H1 (cell line): Measurements from ENCODE around the gene CHCHD1. TPM values are rescaled to one million over a fixed set of nuclear protein-coding genes. Genes with fewer than 3 reads are reported as not detected.

ENCODE experiments used
- CTCF ChIA-PET: fragments of 300-600 bp; sonication (Branson Sonifier 250); formaldehyde crosslinking; loops from one replicate; lab custom pipeline; 2021; ENCODE audit not compliant: partially characterized antibody; lab: Charles Lee
- POLR2A ChIA-PET: fragments of 300-600 bp; sonication (Branson Sonifier 250); formaldehyde crosslinking; loops from one replicate; lab custom pipeline; 2021; ENCODE audit warnings: inconsistent platforms; ENCODE audit not compliant: partially characterized antibody; lab: Charles Lee
- DNase-seq, 2 experiments: peaks; one replicate each; pipeline versions ENCODE4 v3.0.0 to v3.0.0-alpha.2; 2010 to 2022; ENCODE audit warnings: low spot score in 2 of 2, low read depth in 1 of 2, mixed read lengths in 1 of 2
- FAIRE-seq: peaks from 2 replicates; lab custom pipeline; 2011; peaks lifted over from hg19 to GRCh38; lab: Jason Lieb, UNC
- H2AFZ ChIP-seq: 2 replicates; pipeline ENCODE4 v1.8.1; 2012; ENCODE audit warnings: low read length, inconsistent platforms
- H2AK5ac ChIP-seq: 2 replicates; pipeline ENCODE4 v1.6.1; 2013; ENCODE audit warnings: low read depth, low read length
- H2BK120ac ChIP-seq: replicated peaks from 2 replicates; pipeline ENCODE3; 2013; ENCODE audit warnings: low read depth, low read length, inconsistent platforms
- H2BK12ac ChIP-seq: 2 replicates; pipeline ENCODE4 v1.6.1; 2013; ENCODE audit warnings: low read depth, low read length
- H2BK15ac ChIP-seq: 2 replicates; pipeline ENCODE4 v1.6.1; 2013; ENCODE audit warnings: low read length
- H2BK20ac ChIP-seq: 2 replicates; pipeline ENCODE4 v1.6.1; 2013; ENCODE audit warnings: low read length
- H2BK5ac ChIP-seq: 2 replicates; pipeline ENCODE4 v1.6.1; 2013; ENCODE audit warnings: low read depth, low read length
- H3K14ac ChIP-seq: 2 replicates; pipeline ENCODE4 v1.6.1; 2013; ENCODE audit warnings: inconsistent platforms; ENCODE audit not compliant: insufficient read length
- H3K18ac ChIP-seq: 2 replicates; pipeline ENCODE4 v1.6.1; 2013; ENCODE audit warnings: low read length; ENCODE audit errors: extremely low read depth
- H3K23ac ChIP-seq: 2 replicates; pipeline ENCODE4 v1.6.1; 2013; ENCODE audit warnings: inconsistent platforms; ENCODE audit not compliant: insufficient read length
- H3K23me2 ChIP-seq: 2 replicates; pipeline ENCODE4 v1.6.1; 2013; ENCODE audit warnings: low read depth, low read length
- H3K27ac ChIP-seq: 2 replicates; pipeline ENCODE4 v1.6.1; 2011; ENCODE audit warnings: low read depth, low read length, inconsistent platforms
- H3K27me3 ChIP-seq, 4 experiments: replicated peaks in 1 of 4; 1 replicate in 1 of 4; 2 replicates in 3 of 4; pipeline versions ENCODE4 v1.6.1 to v1.8.1; 2011 to 2013; ENCODE audit warnings: low read length in 3 of 4, mild to moderate bottlenecking in 3 of 4, inconsistent platforms in 2 of 4, mixed read lengths in 2 of 4, moderate library complexity in 1 of 4; ENCODE audit not compliant: control insufficient read depth in 3 of 4, insufficient read depth in 3 of 4; ENCODE audit errors: extremely low read depth in 1 of 4
- H3K36me3 ChIP-seq, 4 experiments: 2 replicates each; pipeline versions ENCODE4 v1.6.1 to v1.8.1; 2011 to 2013; ENCODE audit warnings: mild to moderate bottlenecking in 4 of 4, low read length in 3 of 4, moderate library complexity in 2 of 4, control low read depth in 1 of 4, inconsistent platforms in 1 of 4; ENCODE audit not compliant: insufficient read depth in 4 of 4, control insufficient read depth in 2 of 4
- H3K4ac ChIP-seq: replicated peaks from 2 replicates; pipeline ENCODE3; 2013; ENCODE audit warnings: low read length, low read depth, mixed read lengths, inconsistent platforms; ENCODE audit not compliant: insufficient read length
- H3K4me1 ChIP-seq, 4 experiments: replicated peaks in 1 of 4; 1 replicate in 1 of 4; 2 replicates in 3 of 4; pipeline versions ENCODE4 v1.6.1 to v1.8.1; 2011 to 2013; ENCODE audit warnings: low read length in 3 of 4, inconsistent platforms in 2 of 4, mixed read lengths in 1 of 4; ENCODE audit not compliant: insufficient read depth in 4 of 4, control insufficient read depth in 3 of 4
- H3K4me2 ChIP-seq, 2 experiments: 2 replicates each; pipeline versions ENCODE4 v1.6.1 to v1.8.1; 2011 to 2013; ENCODE audit warnings: low read depth in 2 of 2, low read length in 2 of 2, control low read depth in 1 of 2, inconsistent platforms in 1 of 2, mild to moderate bottlenecking in 1 of 2; ENCODE audit not compliant: insufficient read depth in 1 of 2
- H3K4me3 ChIP-seq, 4 experiments: fragments of 200-600, 300-600 bp in 1 of 4; sonication (generic), shearing (Covaris generic), sonication (Bioruptor Twin) in 1 of 4; 2 replicates each; pipeline versions ENCODE4 v1.5.1 to v1.8.1; 2011 to 2016; ENCODE audit warnings: low read length in 4 of 4, low read depth in 3 of 4, control low read depth in 2 of 4, inconsistent platforms in 2 of 4, mild to moderate bottlenecking in 2 of 4, mixed read lengths in 1 of 4, moderate library complexity in 1 of 4; ENCODE audit not compliant: insufficient read depth in 2 of 4; ENCODE audit errors: extremely low read depth in 1 of 4
- H3K56ac ChIP-seq: replicated peaks from 2 replicates; pipeline ENCODE3; 2013; ENCODE audit warnings: low read depth, mild to moderate bottlenecking, mixed read lengths, low read length, inconsistent platforms; ENCODE audit not compliant: insufficient read length
- H3K79me1 ChIP-seq: 2 replicates; pipeline ENCODE4 v1.6.1; 2013; ENCODE audit warnings: low read depth, low read length, control low read depth
- H3K79me2 ChIP-seq, 2 experiments: 2 replicates each; pipeline versions ENCODE4 v1.6.1 to v1.8.1; 2012 to 2013; ENCODE audit warnings: low read length in 2 of 2, mild to moderate bottlenecking in 2 of 2, inconsistent platforms in 1 of 2; ENCODE audit not compliant: insufficient read depth in 2 of 2, control insufficient read depth in 1 of 2
- H3K9ac ChIP-seq, 4 experiments: replicated peaks in 1 of 4; 1 replicate in 1 of 4; 2 replicates in 3 of 4; pipeline versions ENCODE4 v1.6.1 to v1.8.1; 2011 to 2013; ENCODE audit warnings: low read depth in 3 of 4, low read length in 3 of 4, control low read depth in 2 of 4, mild to moderate bottlenecking in 2 of 4, moderate library complexity in 2 of 4, inconsistent platforms in 1 of 4; ENCODE audit errors: extremely low read depth in 1 of 4
- H3K9me3 ChIP-seq, 2 experiments: 2 replicates each; pipeline versions ENCODE4 v1.6.1 to v1.8.1; 2012 to 2013; ENCODE audit warnings: mild to moderate bottlenecking in 2 of 2, moderate library complexity in 2 of 2, control low read depth in 1 of 2, inconsistent platforms in 1 of 2, low read depth in 1 of 2, low read length in 1 of 2, mixed read lengths in 1 of 2; ENCODE audit not compliant: insufficient read depth in 2 of 2
- H4K20me1 ChIP-seq, 2 experiments: replicated peaks in 1 of 2; 2 replicates each; pipeline versions ENCODE3 to v1.8.1; 2011 to 2013; ENCODE audit warnings: inconsistent platforms in 2 of 2, low read length in 2 of 2, mild to moderate bottlenecking in 1 of 2; ENCODE audit not compliant: insufficient read depth in 2 of 2, control insufficient read depth in 1 of 2
- H4K5ac ChIP-seq: 2 replicates; pipeline ENCODE4 v1.6.1; 2013; ENCODE audit warnings: low read length, low read depth, mixed read lengths, inconsistent platforms; ENCODE audit not compliant: insufficient read length
- H4K8ac ChIP-seq: 2 replicates; pipeline ENCODE4 v1.8.0; 2013; ENCODE audit warnings: mild to moderate bottlenecking, moderate library complexity, low read length, inconsistent platforms; ENCODE audit not compliant: insufficient read depth; ENCODE audit errors: extremely low read depth
- H4K91ac ChIP-seq: replicated peaks from 2 replicates; pipeline ENCODE3; 2013; ENCODE audit warnings: low read length, mixed read lengths, inconsistent platforms; ENCODE audit not compliant: insufficient read length
- CBX5 ChIP-seq: fragments of 300-800, 300-1000 bp; sonication (generic); IDR thresholded peaks from 2 replicates; pipeline ENCODE4 v1.7.1; 2016; ENCODE audit warnings: antibody characterized with exemption, low read length, low read depth
- CBX8 ChIP-seq: fragments of 300-800, 300-1000 bp; sonication (generic); IDR thresholded peaks from 2 replicates; pipeline ENCODE4 v1.7.1; 2016; ENCODE audit warnings: low read depth, low read length, borderline replicate concordance
- CHD1 ChIP-seq: IDR thresholded peaks from 2 replicates; pipeline ENCODE4 v1.6.1; 2012; ENCODE audit warnings: low read depth, low read length, improper control_type of control experiment
- POLR2A ChIP-seq, 2 experiments: IDR thresholded peaks; 1 replicate in 1 of 2; 2 replicates in 1 of 2; pipeline ENCODE4 v1.6.1; 2011; ENCODE audit warnings: low read depth in 2 of 2, low read length in 2 of 2, mild to moderate bottlenecking in 2 of 2; ENCODE audit errors: control extremely low read depth in 1 of 2
- POLR2AphosphoS5 ChIP-seq: IDR thresholded peaks from 2 replicates; pipeline ENCODE4 v1.6.1; 2011; ENCODE audit warnings: low read depth, low read length
- SIX5 ChIP-seq: IDR thresholded peaks from 2 replicates; pipeline ENCODE4 v1.6.1; 2011; ENCODE audit warnings: mild to moderate bottlenecking, low read depth, low read length
- USF2 ChIP-seq: IDR thresholded peaks from 2 replicates; pipeline ENCODE4 v1.6.1; 2011; ENCODE audit warnings: low read length, improper control_type of control experiment
- WGBS, 2 experiments: shearing (Covaris generic) in 1 of 2; methylation state at CpG; one replicate each; pipeline versions ENCODE4 v1.1.6 to v1.1.7; 2013 to 2015; ENCODE audit warnings: low lambda C conversion rate in 2 of 2, mixed read lengths in 2 of 2, inconsistent platforms in 1 of 2, low coverage in 1 of 2, missing lambda C conversion rate in 1 of 2; ENCODE audit not compliant: insufficient replicate concordance in 2 of 2, insufficient coverage in 1 of 2, insufficient read length in 1 of 2; ENCODE audit errors: extremely low coverage in 1 of 2, missing lambda C conversion rate in 1 of 2; 5-methylcytosine and 5-hydroxymethylcytosine counted together
- polyA plus RNA-seq, 7 experiments: library from polyadenylated mRNA; depleted of rRNA in 3 of 7; stranded (reverse) in 5 of 7; unstranded in 2 of 7; fragments of >200 nt in 5 of 7; fragments of 200-250 nt in 2 of 7; gene quantifications; 1 replicate in 5 of 7; 2 replicates in 1 of 7; 4 replicates in 1 of 7; pipeline versions ENCODE4 v1.2.1 to v1.2.3, GENCODE V29; 2011 to 2013; ENCODE audit warnings: missing spikeins in 2 of 7, mixed read lengths in 2 of 7
- total RNA-seq: library from RNA; stranded (reverse); fragmentation: NEBNext Ultra II Directional; extraction: Animal tissue kit (Norgen Biotek cat#: 25700); gene quantifications from 2 replicates; pipeline ENCODE4 v1.2.1, GENCODE V29; 2021

The CHCHD1 gene
- total and polyA plus RNA-seq, 2 of the 8 experiments (the other 6 are each of a cell fraction or from before 2014, with no cell fraction given), result 44.9 to 58.1 TPM

- FAIRE-seq (no peak), DNase-seq (no peak)
- H2AFZ ChIP-seq, result no peak overlapping the region
- CTCF ChIA-PET, result interaction anchor here (0.6 to 1.9 kb wide), 4 partner anchors 9 to 13 kb away, joined by 3 to 6 read pairs (median 4); partner anchors contain the start of gene ZSWIM8
- H3K56ac ChIP-seq, result no peak overlapping the region
- no peak overlapping the region for H2BK120ac ChIP-seq
- no peak overlapping the region for H3K4ac ChIP-seq
- POLR2A ChIA-PET, result interaction anchor here (0.9 to 12.1 kb wide), 11 partner anchors 9 to 112 kb away, joined by 3 to 137 read pairs (median 4); partner anchors contain the start of genes CHCHD1, NDST2 and PLAU
- no peak overlapping the region for H2BK12ac ChIP-seq
- H4K8ac ChIP-seq, result no peak overlapping the region
- peaks cover 5 to 39% (median 23%) of the 10 kb centered on the region in 4 experiments for H3K36me3 ChIP-seq
- no peaks in the 10 kb centered on the region for H3K79me2 ChIP-seq
- H3K23ac ChIP-seq, result no peak overlapping the region
- no peak overlapping the region for H4K91ac ChIP-seq
- no peak overlapping the region for H4K5ac ChIP-seq
- TF ChIP-seq CBX8, result no peak
- TF ChIP-seq CHD1, result no peak
- TF ChIP-seq SIX5, result no peak
- TF ChIP-seq POLR2AphosphoS5, result peak; percentile 29; the same call in 1 of the 2 replicates
- no peak for TF ChIP-seq USF2
- TF ChIP-seq POLR2A (IDR thresholded peaks at IDR 0.05; ENCODE audit: control extremely low read depth in 1 of 2, low read depth in 2 of 2, low read length in 2 of 2), result 0 out of 3 replicates have a peak, but pooled peaks of 1 of the 2 experiments have one; percentile 13
- TF ChIP-seq CBX5, result no peak
- no peaks in the 10 kb centered on the region for H3K27me3 ChIP-seq
- no peak overlapping the region for H3K4me2 ChIP-seq
- H2BK15ac ChIP-seq, result no peak overlapping the region
- 92% methylated on average over 10 of the region's 10 CpGs; no CpG with 5 or more reads in 1 of the 2 experiments for WGBS, 2 experiments
- H3K4me1 ChIP-seq, result no peaks in the 10 kb centered on the region
- no peaks in the 10 kb centered on the region for H3K23me2 ChIP-seq
- no peak overlapping the region for H2BK5ac ChIP-seq
- H2AK5ac ChIP-seq, result no peak overlapping the region
- H3K27ac ChIP-seq, result no peak overlapping the region
- H3K9ac ChIP-seq, result no peak overlapping the region
- peaks cover 0 to 10% of the 10 kb centered on the region in 2 experiments for H4K20me1 ChIP-seq
- H3K9me3 ChIP-seq, result no peaks in the 10 kb centered on the region
- H3K4me3 ChIP-seq, result no peak overlapping the region
- no peak overlapping the region for H3K18ac ChIP-seq
- no peak overlapping the region for H3K14ac ChIP-seq
- H3K79me1 ChIP-seq, result no peaks in the 10 kb centered on the region
- H2BK20ac ChIP-seq, result no peak overlapping the region
These were observed 17.2 kb downstream of the CHCHD1 start for GRCh38 chr10:73798927-73799560.
